ENCODE measurements around the gene MED13L. TPM values are rescaled to one million over a fixed set of nuclear protein-coding genes. Genes with fewer than 3 reads are reported as not detected.
A peak's percentile ranks its signal among the peaks of the same experiment; 100 is the strongest.
"Not testable (repeated sequence)": the region's sequence is repeated elsewhere in the genome, so short reads cannot be mapped to it uniquely, and the experiment has no call there.

MED13L gene
- polyA plus RNA-seq, 10 donors = 43.0 to 60.2 (median 47.3) TPM

DNA sequence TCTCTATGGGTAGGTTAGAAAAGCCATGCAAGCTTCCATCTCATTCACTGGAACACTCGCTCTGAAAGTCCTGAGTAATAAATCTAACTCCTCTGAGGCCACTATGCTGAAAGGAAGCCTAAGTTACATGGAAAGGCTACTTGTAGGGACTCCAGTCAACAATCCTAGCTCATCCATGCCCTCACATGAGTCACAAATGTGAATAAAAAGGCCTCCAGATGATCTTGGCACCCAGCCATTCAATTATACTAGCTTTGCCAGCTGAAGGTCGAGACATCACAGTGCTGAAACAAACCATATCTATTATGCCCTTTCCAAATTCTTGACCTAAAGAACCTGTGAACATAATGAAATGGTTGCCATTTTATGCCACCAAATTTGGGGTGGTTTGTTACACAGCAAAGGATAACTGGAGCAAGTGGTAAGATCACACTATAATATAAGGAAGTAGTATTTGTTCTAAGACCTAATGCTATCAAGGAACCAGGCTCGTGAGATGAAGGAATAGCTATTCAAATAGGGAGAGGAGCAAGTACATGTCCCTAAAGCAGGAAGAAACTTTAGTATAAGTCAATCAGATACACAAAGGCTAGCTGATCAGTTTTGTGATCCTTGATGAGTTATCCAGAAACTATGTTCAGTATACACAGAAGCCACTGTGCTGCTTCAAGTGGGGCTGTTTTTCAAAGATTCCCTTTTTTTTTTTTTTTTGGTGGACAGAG lies 142.1 kb downstream of the MED13L start:
- DNase-seq = no peak

DNA sequence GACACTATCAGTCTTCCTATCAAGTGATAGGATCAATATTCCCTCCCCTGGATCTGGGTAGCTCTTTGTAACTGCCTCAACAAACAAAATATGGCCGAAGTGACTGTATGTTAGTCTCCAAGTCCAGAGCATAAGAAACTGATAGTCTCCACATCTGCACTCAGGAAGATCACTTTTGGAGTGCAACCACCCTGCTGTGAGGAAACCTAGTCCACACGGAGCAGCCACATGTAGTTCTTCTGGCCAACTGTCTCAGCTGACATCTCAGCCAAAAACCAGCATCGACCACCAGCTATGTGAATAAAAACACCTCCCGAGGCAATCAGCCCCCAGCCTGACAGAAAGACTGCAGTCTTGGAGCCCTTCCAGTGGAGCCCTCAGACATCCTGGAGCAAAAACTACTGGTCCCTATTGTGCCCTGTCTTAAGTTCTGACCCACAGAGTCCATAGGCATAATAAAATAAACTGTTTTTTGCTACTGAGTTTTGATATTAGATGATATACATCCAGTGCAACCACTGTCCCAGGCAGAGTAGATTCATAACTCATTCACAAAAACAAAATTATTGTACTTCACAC lies 143.8 kb downstream of the MED13L start:
- DNase-seq = no peak

DNA sequence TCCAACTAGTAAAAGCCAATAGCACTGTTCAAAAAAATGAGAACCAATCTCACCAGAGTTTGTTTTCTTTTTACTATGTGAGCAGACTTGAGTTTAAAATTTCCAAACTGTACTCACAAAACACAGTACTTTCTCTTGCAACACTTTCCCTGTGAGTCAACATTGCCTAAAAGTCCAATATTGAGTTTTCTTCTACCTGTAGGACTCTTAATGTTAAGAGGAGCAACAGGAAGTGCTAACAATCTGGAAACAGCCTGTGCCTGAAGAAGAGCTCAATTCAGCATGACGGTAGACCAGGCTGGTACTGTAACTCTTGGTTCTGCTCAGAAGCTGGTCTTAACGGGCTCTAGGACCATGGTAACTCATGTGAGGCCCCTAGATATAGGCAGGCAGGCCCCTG lies 144.3 kb downstream of the MED13L start:
- DNase-seq = no peak

DNA sequence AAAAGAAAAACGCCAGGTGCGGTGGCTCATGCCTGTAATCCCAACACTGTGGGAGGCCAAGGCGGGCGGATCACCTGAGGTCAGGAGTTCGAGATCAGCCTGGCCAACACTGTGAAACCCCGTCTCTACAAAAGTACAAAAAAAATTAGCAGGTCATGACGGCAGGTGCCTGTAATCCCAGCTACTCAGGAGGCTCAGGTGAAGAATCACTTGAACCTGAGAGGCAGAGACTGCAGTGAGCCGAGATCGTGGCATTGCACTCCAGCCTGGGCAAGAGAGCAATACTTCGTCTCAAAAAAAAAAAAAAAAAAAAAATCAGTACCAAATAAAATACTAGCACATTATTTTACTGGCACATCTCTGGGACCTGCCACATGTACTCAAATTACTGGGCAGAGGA lies 145.5 kb downstream of the MED13L start:
- DNase-seq = not testable (repeated sequence)

DNA sequence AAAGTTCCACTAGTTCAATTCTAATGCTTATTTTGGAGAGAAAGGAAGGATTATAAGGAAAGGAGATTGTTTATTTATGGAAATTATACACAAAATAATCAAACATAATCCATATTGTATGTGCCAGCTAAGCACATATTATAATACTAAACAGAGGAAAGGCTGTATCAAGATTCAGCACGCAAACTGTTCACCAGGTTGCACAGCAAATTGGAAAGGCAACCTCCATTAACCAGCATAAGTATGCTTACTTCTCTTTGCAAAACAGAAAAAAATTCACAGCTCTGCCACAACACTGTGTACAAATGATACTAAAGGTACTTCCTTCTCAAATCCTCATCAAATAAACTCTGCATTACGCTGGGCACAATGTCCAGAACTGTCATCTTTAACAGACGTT lies 146.3 kb downstream of the MED13L start:
- DNase-seq = no peak

DNA sequence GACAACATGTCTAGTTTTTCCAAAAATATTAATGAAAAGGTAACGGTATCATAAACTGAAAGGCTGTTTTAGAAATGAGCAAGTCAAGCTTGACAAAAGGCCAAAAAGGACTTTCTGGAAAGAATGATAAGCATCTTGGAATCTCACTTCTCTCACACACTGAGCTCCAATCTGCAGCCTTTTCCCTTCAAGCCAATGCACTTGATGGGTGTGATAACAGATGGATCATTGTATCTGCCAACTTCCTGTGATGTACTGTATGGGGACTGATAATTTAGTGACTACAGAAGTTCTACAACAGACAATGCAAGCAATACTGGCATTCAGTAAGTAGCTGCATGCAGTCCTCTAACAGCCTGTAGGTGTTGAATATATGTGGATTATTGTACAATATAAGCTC lies 147.1 kb downstream of the MED13L start:
- peak; percentile 59 to 76 (median 72) for DNase-seq

DNA sequence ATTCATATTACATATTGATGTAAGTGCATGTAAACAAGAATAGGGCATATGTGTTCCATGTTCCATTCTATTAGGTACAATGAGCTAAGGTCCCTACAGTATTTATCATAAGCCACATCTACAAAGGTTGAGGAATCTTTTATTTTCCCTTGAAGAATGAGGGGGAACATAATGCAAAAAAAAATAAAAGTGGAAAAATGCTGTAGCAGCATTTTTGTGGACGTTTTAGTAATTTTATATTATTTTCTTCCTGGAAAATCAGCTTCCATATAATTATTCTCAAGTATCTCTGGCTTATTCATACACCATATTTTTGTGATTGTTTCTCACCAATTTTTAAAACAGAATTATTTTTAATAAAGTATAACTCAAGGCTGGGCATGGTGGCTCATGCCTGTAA lies 148.7 kb downstream of the MED13L start:
- no peak for DNase-seq

DNA sequence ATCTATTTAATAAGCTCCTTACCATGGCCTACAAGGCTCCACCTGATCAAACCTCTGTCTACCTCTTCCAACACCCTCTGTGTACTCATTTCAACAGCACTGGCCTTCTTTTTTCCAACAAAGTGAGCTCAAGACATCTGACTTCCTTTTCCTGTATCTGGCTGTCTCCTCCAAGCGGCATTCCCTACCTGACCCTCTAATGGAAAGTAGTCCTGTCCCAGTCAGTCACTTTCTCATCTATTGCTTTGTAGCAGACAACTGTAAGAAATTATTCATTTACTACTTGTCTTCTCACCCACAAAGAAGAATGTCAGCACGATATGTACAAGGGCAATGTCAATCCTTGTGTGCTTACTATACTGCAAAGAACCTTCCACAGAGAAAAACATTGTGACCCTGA lies 149.6 kb downstream of the MED13L start:
- no peak for DNase-seq

DNA sequence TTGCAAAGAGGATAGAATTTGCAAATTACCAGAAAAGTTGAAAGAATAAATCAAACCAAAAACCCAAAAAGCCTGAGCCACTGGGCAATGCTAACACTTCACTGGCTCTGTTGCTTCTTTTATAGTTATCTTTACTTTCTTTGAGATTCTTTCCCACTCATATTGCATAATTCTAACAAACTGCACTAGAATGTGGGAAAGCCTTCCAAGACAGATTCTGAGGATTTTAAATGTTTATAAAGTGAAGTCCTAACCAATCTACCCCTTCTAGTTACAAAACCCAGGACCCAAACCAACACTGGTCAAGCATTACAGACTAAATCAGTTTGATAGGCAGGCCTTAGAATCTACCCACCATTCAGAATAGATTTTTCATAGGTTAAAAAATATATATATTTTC lies 150.9 kb downstream of the MED13L start:
- DNase-seq = no peak

DNA sequence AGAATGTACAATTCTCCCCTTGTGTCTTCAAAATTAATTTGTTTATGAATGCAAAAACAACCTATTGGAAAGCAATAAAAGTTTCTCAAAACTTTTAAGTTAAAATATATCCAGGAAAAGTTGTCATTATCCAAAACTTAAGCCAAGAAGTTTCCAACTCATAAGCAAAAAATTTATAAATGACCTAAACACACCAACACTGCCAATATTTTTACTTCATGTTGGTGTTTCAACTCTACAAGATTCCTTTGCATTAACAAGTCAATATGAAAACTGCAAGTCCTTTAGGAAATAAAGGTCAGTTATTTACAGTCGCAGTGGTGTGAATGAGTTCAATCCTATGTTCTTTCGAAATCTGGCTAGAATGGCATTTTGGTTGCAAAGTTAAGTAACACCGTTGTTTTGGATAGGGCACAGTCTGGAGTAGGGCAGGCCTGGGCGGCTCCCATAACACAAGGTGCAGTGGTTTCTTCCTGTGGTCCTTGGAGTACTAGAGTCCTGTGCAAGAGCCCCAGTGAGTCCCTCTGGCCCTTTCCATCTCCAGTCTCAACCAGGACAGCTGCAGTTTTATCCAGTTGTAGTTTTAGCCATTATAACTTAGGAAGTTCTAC lies 151.4 kb downstream of the MED13L start:
- no peak for DNase-seq

DNA sequence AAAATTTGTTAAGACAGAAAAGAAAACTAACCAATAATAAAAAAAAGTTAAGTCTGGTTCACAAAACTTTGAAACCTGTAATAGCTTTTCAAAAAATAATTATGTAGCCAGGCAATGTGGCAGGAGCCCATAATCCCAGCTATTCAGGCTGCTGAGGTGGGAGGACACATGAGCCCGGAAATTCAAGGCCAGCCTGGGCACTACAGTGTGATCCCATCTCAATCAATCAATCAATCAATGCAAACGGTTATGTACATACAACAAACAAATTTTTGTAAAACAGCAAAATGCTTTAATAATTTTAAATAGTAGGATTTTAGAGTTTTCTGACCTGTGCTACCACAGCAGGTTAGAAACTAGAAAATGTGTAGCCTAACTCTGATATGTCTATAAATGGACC lies 152.4 kb downstream of the MED13L start:
- no peak for DNase-seq

DNA sequence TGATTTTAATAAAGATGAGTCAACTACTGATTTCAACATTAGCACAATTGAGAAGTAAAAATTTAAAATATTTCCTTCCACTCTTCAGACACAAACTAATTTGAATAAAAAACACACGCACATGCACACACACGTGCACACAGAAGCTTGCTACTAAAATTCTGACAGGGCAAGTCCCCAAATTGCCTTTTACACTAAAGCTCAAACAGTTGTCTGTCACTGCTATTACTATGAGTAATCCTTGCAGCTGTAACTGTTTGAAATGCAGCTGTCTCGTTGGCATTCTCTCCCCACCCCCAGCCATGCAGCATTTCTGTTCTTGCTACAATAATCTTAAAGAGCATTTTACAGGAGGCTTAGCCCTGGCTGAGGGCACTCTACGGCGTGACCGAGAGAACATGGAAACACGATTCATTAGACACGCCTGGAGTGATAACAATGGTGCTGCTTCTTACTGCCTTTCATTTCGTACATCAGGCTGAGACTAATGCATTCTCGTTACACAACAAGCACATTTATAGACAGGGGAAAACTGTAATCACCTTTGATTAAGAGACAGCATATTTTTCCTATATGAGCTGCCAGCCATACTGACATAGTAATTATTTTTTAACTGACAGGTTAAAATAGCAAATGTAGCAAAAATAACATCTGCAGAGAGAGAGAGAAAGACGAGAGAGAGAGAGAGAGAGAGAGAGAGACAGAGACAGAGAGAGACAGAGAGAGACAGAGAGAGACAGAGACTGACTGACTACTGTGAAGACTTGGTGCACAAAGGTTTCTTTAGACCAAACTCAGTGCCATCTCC lies 153.8 kb downstream of the MED13L start:
- peak; percentile 63 to 84 (median 72) for DNase-seq

DNA sequence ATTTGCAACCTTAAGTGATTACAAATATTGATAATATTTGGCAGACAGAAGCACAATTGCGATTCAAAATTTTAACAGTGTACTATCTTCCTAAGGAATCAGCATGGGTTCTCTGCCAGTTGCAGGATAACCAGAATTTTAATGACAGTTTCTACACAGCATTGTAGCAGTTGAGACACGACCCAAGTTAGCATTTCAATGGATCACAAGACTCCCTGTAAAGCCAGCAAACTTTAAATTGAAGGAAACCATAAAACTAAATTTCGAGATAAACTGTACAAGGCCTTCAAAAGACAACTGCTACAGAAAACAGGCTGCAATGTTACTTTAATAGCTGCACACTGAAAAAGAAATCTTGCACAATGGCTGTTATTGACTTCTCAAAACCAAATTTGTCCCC lies 154.9 kb downstream of the MED13L start:
- no peak for DNase-seq

DNA sequence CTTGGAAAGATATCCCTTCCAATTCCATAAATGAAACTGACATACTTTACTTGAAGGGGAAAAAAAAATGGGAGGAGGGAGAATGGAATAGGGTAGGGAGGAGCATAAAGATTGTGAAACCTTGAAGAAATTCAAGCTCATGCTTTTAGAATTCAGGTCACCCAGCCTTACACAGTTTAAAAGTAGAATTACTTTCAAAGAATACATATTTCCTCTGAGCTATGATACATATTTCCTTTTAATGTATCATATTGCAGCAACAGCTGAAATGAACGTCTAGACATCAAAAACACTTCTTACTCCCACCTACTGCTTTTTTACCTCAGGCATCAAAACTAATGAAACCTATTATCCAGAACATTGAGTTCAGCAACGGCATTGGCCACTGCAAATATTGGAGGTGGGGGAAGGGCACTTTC lies 156.0 kb downstream of the MED13L start:
- peak in 1 of 3 donors; percentile 51 for DNase-seq

DNA sequence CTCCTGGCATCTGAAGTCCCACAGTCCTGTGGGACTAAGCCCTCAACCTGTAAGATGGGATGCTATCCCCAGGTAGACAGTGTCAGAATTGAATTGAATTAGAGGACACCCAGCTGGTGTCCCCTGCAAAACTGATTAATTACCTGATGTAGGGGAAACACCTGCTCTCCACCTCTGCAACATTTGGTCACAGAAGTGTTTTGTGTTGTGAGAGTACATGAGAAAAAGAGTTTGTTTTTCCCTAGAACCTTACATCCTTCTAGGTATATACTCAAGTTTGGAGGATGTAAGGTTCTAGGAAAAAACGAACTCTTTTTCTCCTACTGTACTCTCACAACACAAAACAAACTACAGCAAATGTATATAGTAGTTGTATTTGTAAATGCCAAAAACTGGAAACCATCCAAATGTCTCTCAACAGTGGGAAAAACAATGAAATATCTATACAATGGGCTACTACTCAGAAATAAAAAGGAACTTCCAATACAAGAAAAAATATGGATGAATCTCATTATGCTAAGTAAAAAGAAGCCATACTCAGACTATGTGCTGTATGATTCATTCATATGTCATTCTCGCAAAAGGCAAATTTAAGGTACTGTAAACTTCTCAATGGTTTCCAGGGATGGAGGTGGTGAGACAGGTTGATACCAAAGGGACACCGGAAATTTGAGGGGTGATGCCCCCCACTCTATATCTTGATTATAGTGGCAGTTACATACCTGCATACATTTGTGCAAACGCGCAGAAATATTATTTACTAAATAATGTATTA lies 160.7 kb downstream of the MED13L start:
- DNase-seq = no peak

DNA sequence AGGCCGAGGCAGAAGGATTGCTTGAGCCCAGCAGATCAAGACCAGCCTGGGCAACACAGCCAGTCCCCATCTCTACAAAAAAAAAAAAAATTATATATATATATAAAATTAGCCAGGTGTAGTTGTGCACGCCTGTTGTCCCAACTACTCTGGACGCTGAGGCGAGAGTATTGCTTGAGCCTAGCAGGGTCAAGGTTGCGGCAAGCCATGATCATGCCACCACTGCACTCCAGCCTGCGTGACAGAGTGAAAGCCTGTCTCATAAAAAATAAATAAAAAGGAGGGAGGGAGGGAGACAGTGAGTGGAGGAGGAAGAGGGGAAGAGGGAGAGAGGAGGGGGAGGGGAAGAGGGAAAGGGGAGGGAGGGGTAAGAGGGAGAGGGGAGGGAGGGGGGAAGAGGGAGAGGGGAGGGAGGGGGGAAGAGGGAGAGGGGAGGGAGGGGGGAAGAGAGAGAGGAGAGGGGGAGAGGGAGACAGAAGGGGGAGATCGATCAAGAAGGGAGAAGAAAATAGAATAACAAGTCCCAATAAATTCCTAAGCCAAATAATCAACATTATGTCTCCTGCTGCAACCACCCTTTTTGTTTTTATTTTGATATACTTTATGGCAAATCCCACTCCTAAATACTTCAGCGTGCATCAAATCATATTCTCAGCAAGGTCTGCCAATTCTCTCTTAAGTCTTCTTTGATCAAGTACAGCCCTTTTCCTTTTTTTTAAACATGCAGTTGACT lies 163.9 kb downstream of the MED13L start:
- DNase-seq = no peak

DNA sequence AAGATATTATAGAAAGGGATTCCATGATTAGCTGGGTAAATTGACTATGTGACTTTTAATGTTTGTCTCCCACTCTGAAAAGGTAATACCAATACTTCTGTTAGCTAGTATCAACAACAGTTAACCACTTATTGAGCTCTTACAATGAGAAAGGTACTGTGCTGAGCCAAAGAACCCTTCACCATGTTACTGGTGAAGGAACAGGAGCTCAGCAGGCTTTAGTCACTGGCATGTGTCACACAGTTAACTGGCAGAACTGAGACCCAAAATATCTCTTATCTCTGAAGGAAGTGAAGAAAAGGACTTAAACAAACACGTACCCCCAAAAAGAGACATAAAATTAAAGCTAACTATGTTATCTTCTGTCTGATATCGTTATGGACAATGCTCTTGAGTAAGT lies 170.6 kb downstream of the MED13L start:
- DNase-seq = no peak

DNA sequence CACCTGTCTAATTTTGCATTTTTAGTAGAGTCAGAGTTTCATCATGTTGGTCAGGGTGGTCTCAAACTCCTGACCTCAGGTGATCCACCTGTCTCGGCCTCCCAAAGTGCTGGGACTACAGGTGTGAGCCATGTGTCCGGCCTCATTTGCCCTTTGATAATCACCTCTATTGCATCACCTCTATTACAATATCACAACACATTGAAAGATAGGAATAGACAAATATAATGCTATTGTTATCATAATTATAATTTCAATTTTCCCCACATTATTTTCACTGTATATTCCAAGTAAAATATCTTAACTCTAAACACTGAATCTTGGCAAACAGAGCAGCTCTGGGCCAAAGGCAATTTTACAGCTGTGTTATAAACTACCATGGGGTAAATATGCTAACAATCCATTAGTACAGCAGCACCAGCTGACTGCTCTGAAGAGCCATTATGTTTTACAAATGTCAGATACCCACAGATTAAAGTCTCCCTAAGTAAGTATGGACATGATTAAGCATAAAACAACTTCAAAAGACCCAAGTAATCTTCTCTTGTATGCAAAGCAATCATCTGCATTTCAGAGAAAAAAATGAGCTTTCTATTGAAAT lies 173.2 kb downstream of the MED13L start:
- DNase-seq = no peak

DNA sequence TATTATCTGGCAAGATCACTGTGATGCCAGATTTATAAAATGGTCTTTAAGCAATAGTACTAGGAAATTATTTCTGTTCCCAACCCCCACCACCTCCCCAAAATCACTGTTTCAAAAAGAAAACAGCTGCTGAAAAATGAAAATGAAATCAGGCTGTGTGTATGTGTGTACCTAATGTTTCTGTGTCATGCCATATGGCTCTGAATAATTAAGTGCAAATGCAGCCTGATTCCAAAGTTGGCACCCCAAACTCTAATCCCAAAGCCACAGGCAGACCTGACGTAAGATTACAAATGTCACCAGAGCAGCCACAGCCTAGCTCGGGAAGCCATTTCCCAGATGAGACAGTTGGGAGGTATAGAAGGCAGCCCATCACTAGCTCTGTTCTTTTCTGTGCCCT lies 175.5 kb downstream of the MED13L start:
- no peak for DNase-seq

DNA sequence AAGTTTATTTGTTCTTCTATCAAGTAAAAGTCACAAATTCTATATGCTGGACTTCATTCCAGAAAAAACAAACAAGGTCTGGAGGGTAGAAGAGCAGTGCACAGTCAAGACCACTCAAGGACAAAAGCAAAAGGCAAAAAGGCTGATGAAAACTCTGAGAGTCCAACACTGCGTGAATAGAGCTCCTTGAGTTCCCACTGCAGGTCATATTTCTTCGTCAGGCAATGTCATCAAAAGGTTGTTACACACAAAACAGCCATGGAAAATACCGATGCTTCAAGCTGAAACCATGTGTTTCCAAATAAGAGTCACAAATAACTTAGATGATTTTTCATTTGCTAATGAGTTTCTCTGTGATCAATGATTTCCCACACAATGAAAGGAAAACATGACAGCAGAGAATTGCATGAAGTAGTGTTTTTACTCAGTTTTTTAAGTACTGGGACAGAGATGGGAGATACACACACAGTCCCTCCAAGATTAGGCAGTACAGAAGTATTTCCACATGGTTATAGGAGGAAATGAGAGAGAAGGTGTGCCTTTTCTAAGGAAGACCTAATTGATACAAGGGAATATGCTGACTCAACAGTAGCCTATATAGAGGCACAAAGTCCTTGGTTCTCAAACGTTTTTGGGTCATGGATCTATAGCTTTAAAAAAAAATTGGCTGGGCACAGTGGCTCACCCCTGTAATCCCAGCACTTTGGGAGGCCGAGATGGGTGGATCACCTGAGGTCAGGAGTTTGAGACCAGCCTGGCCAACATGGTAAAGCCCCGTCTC lies 177.7 kb downstream of the MED13L start:
- no peak for DNase-seq

Measured in muscle of back (tissue), 11 donors.